ENCODE measurements around the gene NXPE3. TPM values are rescaled to one million over a fixed set of nuclear protein-coding genes. Genes with fewer than 3 reads are reported as not detected.
A peak's percentile ranks its signal among the peaks of the same experiment; 100 is the strongest.

The NXPE3 gene
- total RNA-seq, 3 donors from 2014 or later = 7.7 to 21.6 (median 17.0) TPM

GRCh38 chr3:101836652-101837598 is 57.9 kb downstream of the NXPE3 start:
- no peak overlapping the region for H3K4me3 ChIP-seq
- no peaks in the 10 kb centered on the region for H3K4me1 ChIP-seq
- no peaks in the 10 kb centered on the region for H3K27me3 ChIP-seq
- H3K9me3 ChIP-seq = no peaks in the 10 kb centered on the region
- intact Hi-C loops (cut with DNase I; ENCODE audit: low total_unique reads) = no loop called here
- no peaks in the 10 kb centered on the region for H3K36me3 ChIP-seq
- peak overlapping the region; percentile 46 to 86 for H3K27ac ChIP-seq
- no peak for DNase-seq (ENCODE audit: low spot score in 2 of 2)
- TF ChIP-seq POLR2AphosphoS5 (IDR thresholded peaks at IDR 0.05) = no peak
- TF ChIP-seq POLR2A (IDR thresholded peaks at IDR 0.05) = no peak
- TF ChIP-seq CTCF (IDR thresholded peaks at IDR 0.05) = no peak

GRCh38 chr3:101838691-101839090 is 59.7 kb downstream of the NXPE3 start:
- intact Hi-C loops (cut with DNase I; ENCODE audit: low total_unique reads) = no loop called here
- DNase-seq (ENCODE audit: low spot score in 2 of 2) = no peak
- TF ChIP-seq CTCF (IDR thresholded peaks at IDR 0.05) = no peak
- no peak for TF ChIP-seq POLR2A (IDR thresholded peaks at IDR 0.05)
- no peak for TF ChIP-seq POLR2AphosphoS5 (IDR thresholded peaks at IDR 0.05)
- H3K36me3 ChIP-seq = no peaks in the 10 kb centered on the region
- no peaks in the 10 kb centered on the region for H3K9me3 ChIP-seq
- no peak overlapping the region for H3K27ac ChIP-seq
- no peak overlapping the region for H3K4me3 ChIP-seq
- no peaks in the 10 kb centered on the region for H3K4me1 ChIP-seq
- no peaks in the 10 kb centered on the region for H3K27me3 ChIP-seq

GRCh38 chr3:101840066-101840465 is 61.1 kb downstream of the NXPE3 start:
- no peaks in the 10 kb centered on the region for H3K4me1 ChIP-seq
- H3K27me3 ChIP-seq = no peaks in the 10 kb centered on the region
- no peak for TF ChIP-seq POLR2A (IDR thresholded peaks at IDR 0.05)
- no peak for TF ChIP-seq CTCF (IDR thresholded peaks at IDR 0.05)
- TF ChIP-seq POLR2AphosphoS5 (IDR thresholded peaks at IDR 0.05) = no peak
- no peak overlapping the region for H3K27ac ChIP-seq
- H3K36me3 ChIP-seq = no peaks in the 10 kb centered on the region
- no peak overlapping the region for H3K4me3 ChIP-seq
- no peak for DNase-seq (ENCODE audit: low spot score in 2 of 2)
- no peaks in the 10 kb centered on the region for H3K9me3 ChIP-seq
- intact Hi-C loops (cut with DNase I; ENCODE audit: low total_unique reads) = no loop called here

DNA sequence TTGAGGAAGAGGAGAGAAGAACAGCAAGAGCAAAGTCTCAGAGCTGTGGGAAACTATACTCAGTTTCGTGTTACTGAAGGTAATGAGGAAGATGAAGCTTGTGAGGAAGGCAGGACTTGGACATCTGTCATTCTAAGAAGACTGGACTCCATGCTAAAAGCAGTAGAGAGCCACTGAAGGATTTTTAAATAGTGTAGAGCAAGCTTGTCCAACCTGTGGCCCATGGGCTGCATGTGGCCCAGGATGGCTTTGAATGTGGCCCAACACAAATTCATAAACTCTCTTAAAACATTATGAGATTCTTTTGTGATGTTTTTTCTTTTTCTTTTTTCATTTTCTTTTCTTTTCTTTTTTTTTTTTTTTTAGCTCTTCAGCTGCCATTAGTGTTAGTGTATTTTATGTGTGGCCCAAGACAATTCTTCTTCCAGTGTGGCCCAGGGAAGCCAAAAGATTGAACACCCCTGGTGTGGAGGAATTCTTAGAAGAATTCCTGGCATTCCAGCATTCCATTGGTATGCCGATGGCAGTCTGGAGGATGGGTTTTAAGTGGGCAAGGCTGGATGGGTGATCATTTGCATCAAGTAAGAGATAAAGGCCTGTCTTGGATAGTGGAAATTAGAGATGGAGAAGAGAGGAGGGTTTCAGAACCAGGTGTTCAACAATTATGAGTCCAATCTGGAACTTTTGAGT is 63.4 kb downstream of the NXPE3 start:
- Histone ChIP-seq H3K36me3 (no peaks in the 10 kb centered on the region), H3K4me3 (no peak overlapping the region), H3K27me3 (no peaks in the 10 kb centered on the region), H3K27ac (no peak overlapping the region), H3K9me3 (no peaks in the 10 kb centered on the region), H3K4me1 (no peaks in the 10 kb centered on the region)
- DNase-seq (ENCODE audit: low spot score in 2 of 2) = no peak
- no peak for TF ChIP-seq POLR2AphosphoS5 (IDR thresholded peaks at IDR 0.05)
- no peak for TF ChIP-seq CTCF (IDR thresholded peaks at IDR 0.05)
- TF ChIP-seq POLR2A (IDR thresholded peaks at IDR 0.05) = no peak
- intact Hi-C loops (cut with DNase I; ENCODE audit: low total_unique reads) = no loop called here

GRCh38 chr3:101842935-101843330 is 63.9 kb downstream of the NXPE3 start:
- no peak for DNase-seq (ENCODE audit: low spot score in 2 of 2)
- TF ChIP-seq POLR2AphosphoS5 (IDR thresholded peaks at IDR 0.05) (no peak), CTCF (IDR thresholded peaks at IDR 0.05) (no peak), POLR2A (IDR thresholded peaks at IDR 0.05) (no peak)
- H3K27ac ChIP-seq = no peak overlapping the region
- no peaks in the 10 kb centered on the region for H3K4me1 ChIP-seq
- H3K4me3 ChIP-seq = no peak overlapping the region
- no peaks in the 10 kb centered on the region for H3K36me3 ChIP-seq
- intact Hi-C loops (cut with DNase I; ENCODE audit: low total_unique reads) = no loop called here
- no peaks in the 10 kb centered on the region for H3K9me3 ChIP-seq
- no peaks in the 10 kb centered on the region for H3K27me3 ChIP-seq
